Dendritic cell treated with granulocyte-macrophage colony-stimulating factor and Interleukin-4, amounts not matched to agents 40 ng/mL and 50 ng/mL, for 4 days (primary cell): Measurements from ENCODE around the gene OXNAD1.

ENCODE experiments used
- H3K27ac Mint-ChIP-seq: one replicate; pipeline ENCODE4 v1.8.0; 2022; ENCODE audit warnings: mild to moderate bottlenecking, mixed read lengths
- H3K27me3 Mint-ChIP-seq: one replicate; pipeline ENCODE4 v1.8.0; 2022; ENCODE audit warnings: mild to moderate bottlenecking, mixed read lengths
- H3K36me3 Mint-ChIP-seq: one replicate; pipeline ENCODE4 v1.8.0; 2022; ENCODE audit warnings: low read depth, mixed read lengths
- H3K4me1 Mint-ChIP-seq: one replicate; pipeline ENCODE4 v1.8.0; 2022; ENCODE audit warnings: low read depth, mixed read lengths
- H3K4me3 Mint-ChIP-seq: one replicate; pipeline ENCODE4 v1.8.0; 2022; ENCODE audit warnings: mild to moderate bottlenecking, moderate library complexity, mixed read lengths
- H3K9me3 Mint-ChIP-seq: one replicate; pipeline ENCODE4 v1.8.0; 2022; ENCODE audit warnings: mixed read lengths
- intact Hi-C: fragments of 100-400 bp; cut with micrococcal nuclease; formaldehyde crosslinking; loops from one replicate; pipeline ENCODE4 v1.15.0; 2022

The OXNAD1 gene

GRCh38 chr3:16295298-16295890 lies 30.4 kb downstream of the OXNAD1 start:
- peaks cover 49% of the 10 kb centered on the region for H3K36me3 Mint-ChIP-seq
- H3K4me3 Mint-ChIP-seq: no peak overlapping the region
- intact Hi-C loops: no loop called here
- H3K27ac Mint-ChIP-seq: no peak overlapping the region
- peaks cover 7% of the 10 kb centered on the region for H3K9me3 Mint-ChIP-seq
- no peaks in the 10 kb centered on the region for H3K27me3 Mint-ChIP-seq
- H3K4me1 Mint-ChIP-seq: peaks cover 18% of the 10 kb centered on the region

GRCh38 chr3:16297997-16298885 lies 33.2 kb downstream of the OXNAD1 start:
- H3K27me3 Mint-ChIP-seq: no peaks in the 10 kb centered on the region
- intact Hi-C loops: no loop called here
- H3K4me3 Mint-ChIP-seq: no peak overlapping the region
- H3K27ac Mint-ChIP-seq: no peak overlapping the region
- H3K4me1 Mint-ChIP-seq: peaks cover 18% of the 10 kb centered on the region
- H3K36me3 Mint-ChIP-seq: peaks cover 71% of the 10 kb centered on the region
- peaks cover 7% of the 10 kb centered on the region for H3K9me3 Mint-ChIP-seq

- Mint-ChIP-seq H3K36me3 (peaks cover 69% of the 10 kb centered on the region), H3K27me3 (no peaks in the 10 kb centered on the region), H3K4me3 (no peak overlapping the region), H3K27ac (no peak overlapping the region), H3K4me1 (peaks cover 20% of the 10 kb centered on the region), H3K9me3 (peaks cover 1% of the 10 kb centered on the region)
- intact Hi-C loops: no loop called here
These were observed 33.9 kb downstream of the OXNAD1 start for GRCh38 chr3:16298891-16299290.

GRCh38 chr3:16299746-16300145 lies 34.7 kb downstream of the OXNAD1 start:
- H3K27ac Mint-ChIP-seq: no peak overlapping the region
- intact Hi-C loops: no loop called here
- H3K4me1 Mint-ChIP-seq: peaks cover 20% of the 10 kb centered on the region
- no peaks in the 10 kb centered on the region for H3K9me3 Mint-ChIP-seq
- H3K27me3 Mint-ChIP-seq: no peaks in the 10 kb centered on the region
- peaks cover 72% of the 10 kb centered on the region for H3K36me3 Mint-ChIP-seq
- H3K4me3 Mint-ChIP-seq: no peak overlapping the region

- intact Hi-C loops: no loop called here
- Mint-ChIP-seq H3K4me3 (no peak overlapping the region), H3K36me3 (peaks cover 76% of the 10 kb centered on the region), H3K9me3 (no peaks in the 10 kb centered on the region), H3K4me1 (peaks cover 19% of the 10 kb centered on the region), H3K27ac (no peak overlapping the region), H3K27me3 (no peaks in the 10 kb centered on the region)
These were observed 35.3 kb downstream of the OXNAD1 start for GRCh38 chr3:16300307-16300706.

GRCh38 chr3:16300881-16301359 lies 35.9 kb downstream of the OXNAD1 start:
- Mint-ChIP-seq H3K36me3 (peaks cover 75% of the 10 kb centered on the region), H3K27me3 (no peaks in the 10 kb centered on the region)
- intact Hi-C loops: no loop called here

GRCh38 chr3:16301507-16301906 lies 36.5 kb downstream of the OXNAD1 start:
- intact Hi-C loops: no loop called here
- no peaks in the 10 kb centered on the region for H3K9me3 Mint-ChIP-seq
- H3K27me3 Mint-ChIP-seq: no peaks in the 10 kb centered on the region
- H3K36me3 Mint-ChIP-seq: peaks cover 73% of the 10 kb centered on the region
- H3K4me3 Mint-ChIP-seq: no peak overlapping the region
- H3K4me1 Mint-ChIP-seq: peaks cover 13% of the 10 kb centered on the region
- H3K27ac Mint-ChIP-seq: no peak overlapping the region

More at GRCh38 chr3:16300881-16301359, 35.9 kb downstream of the OXNAD1 start:
- H3K4me1 Mint-ChIP-seq: peaks cover 13% of the 10 kb centered on the region
- H3K27ac Mint-ChIP-seq: no peak overlapping the region
- no peaks in the 10 kb centered on the region for H3K9me3 Mint-ChIP-seq
- H3K4me3 Mint-ChIP-seq: no peak overlapping the region

GRCh38 chr3:16302082-16302631 lies 37.1 kb downstream of the OXNAD1 start:
- H3K4me3 Mint-ChIP-seq: no peak overlapping the region
- H3K9me3 Mint-ChIP-seq: no peaks in the 10 kb centered on the region
- peaks cover 73% of the 10 kb centered on the region for H3K36me3 Mint-ChIP-seq
- peaks cover 13% of the 10 kb centered on the region for H3K4me1 Mint-ChIP-seq
- no peaks in the 10 kb centered on the region for H3K27me3 Mint-ChIP-seq
- intact Hi-C loops: no loop called here
- no peak overlapping the region for H3K27ac Mint-ChIP-seq

- Mint-ChIP-seq H3K9me3 (no peaks in the 10 kb centered on the region), H3K27me3 (no peaks in the 10 kb centered on the region), H3K27ac (no peak overlapping the region), H3K36me3 (peaks cover 79% of the 10 kb centered on the region), H3K4me3 (no peak overlapping the region), H3K4me1 (peaks cover 18% of the 10 kb centered on the region)
- intact Hi-C loops: no loop called here
These were observed 38.1 kb downstream of the OXNAD1 start for GRCh38 chr3:16303037-16303575.

GRCh38 chr3:16304061-16305010 lies 39.3 kb downstream of the OXNAD1 start:
- H3K27ac Mint-ChIP-seq: no peak overlapping the region
- peaks cover 69% of the 10 kb centered on the region for H3K36me3 Mint-ChIP-seq

GRCh38 chr3:16305111-16305541 lies 40.1 kb downstream of the OXNAD1 start:
- intact Hi-C loops: no loop called here
- Mint-ChIP-seq H3K9me3 (no peaks in the 10 kb centered on the region), H3K36me3 (peaks cover 66% of the 10 kb centered on the region)

More at GRCh38 chr3:16304061-16305010, 39.3 kb downstream of the OXNAD1 start:
- Mint-ChIP-seq H3K4me1 (peaks cover 18% of the 10 kb centered on the region), H3K4me3 (no peak overlapping the region), H3K27me3 (no peaks in the 10 kb centered on the region), H3K9me3 (no peaks in the 10 kb centered on the region)
- intact Hi-C loops: no loop called here

GRCh38 chr3:16307832-16308531 lies 43.0 kb downstream of the OXNAD1 start:
- H3K27ac Mint-ChIP-seq: no peak overlapping the region
- no peaks in the 10 kb centered on the region for H3K27me3 Mint-ChIP-seq
- H3K4me3 Mint-ChIP-seq: no peak overlapping the region
- H3K9me3 Mint-ChIP-seq: no peaks in the 10 kb centered on the region
- peaks cover 28% of the 10 kb centered on the region for H3K4me1 Mint-ChIP-seq
- H3K36me3 Mint-ChIP-seq: peaks cover 62% of the 10 kb centered on the region
- intact Hi-C loops: no loop called here

More at GRCh38 chr3:16305111-16305541, 40.1 kb downstream of the OXNAD1 start:
- Mint-ChIP-seq H3K4me1 (peaks cover 24% of the 10 kb centered on the region), H3K27ac (no peak overlapping the region), H3K4me3 (no peak overlapping the region), H3K27me3 (no peaks in the 10 kb centered on the region)

- no peak overlapping the region for H3K4me3 Mint-ChIP-seq
- H3K27me3 Mint-ChIP-seq: no peaks in the 10 kb centered on the region
- H3K36me3 Mint-ChIP-seq: peaks cover 63% of the 10 kb centered on the region
- H3K4me1 Mint-ChIP-seq: peaks cover 23% of the 10 kb centered on the region
- no peak overlapping the region for H3K27ac Mint-ChIP-seq
- intact Hi-C loops: no loop called here
- H3K9me3 Mint-ChIP-seq: no peaks in the 10 kb centered on the region
These were observed 43.7 kb downstream of the OXNAD1 start for GRCh38 chr3:16308727-16309126.
